Transverse colon (tissue), 3 donors: ENCODE measurements around the gene ENHO.

Experiments
- CTCF ChIP-seq, 5 experiments: fragments of 200-600 bp in 3 of 5; fragments of 450-650 bp in 2 of 5; sonication (generic) in 3 of 5; IDR thresholded peaks; 1 replicate in 2 of 5; 2 replicates in 3 of 5; pipeline ENCODE4 v1.5.1; 2016 to 2017; ENCODE audit warnings: antibody characterized with exemption in 5 of 5, inconsistent platforms in 3 of 5, mild to moderate bottlenecking in 2 of 5, moderate library complexity in 1 of 5
- EP300 ChIP-seq: sonication (generic); formaldehyde crosslinking; IDR thresholded peaks from one replicate; pipeline ENCODE4 v1.6.1; 2017; ENCODE audit warnings: antibody characterized with exemption, low read depth

GRCh38 chr9:34520505-34521385 lies 2.0 kb downstream of the ENHO start:
- TF ChIP-seq CTCF (IDR thresholded peaks at IDR 0.05) (no peak), EP300 (no peak)
